RKO (cell line): ENCODE data around the gene MPZL1.

ENCODE experiments used
- DNase-seq: peaks from one replicate; pipeline ENCODE4 v3.0.0-alpha.2; 2016; ENCODE audit warnings: low spot score

The MPZL1 gene

DNA sequence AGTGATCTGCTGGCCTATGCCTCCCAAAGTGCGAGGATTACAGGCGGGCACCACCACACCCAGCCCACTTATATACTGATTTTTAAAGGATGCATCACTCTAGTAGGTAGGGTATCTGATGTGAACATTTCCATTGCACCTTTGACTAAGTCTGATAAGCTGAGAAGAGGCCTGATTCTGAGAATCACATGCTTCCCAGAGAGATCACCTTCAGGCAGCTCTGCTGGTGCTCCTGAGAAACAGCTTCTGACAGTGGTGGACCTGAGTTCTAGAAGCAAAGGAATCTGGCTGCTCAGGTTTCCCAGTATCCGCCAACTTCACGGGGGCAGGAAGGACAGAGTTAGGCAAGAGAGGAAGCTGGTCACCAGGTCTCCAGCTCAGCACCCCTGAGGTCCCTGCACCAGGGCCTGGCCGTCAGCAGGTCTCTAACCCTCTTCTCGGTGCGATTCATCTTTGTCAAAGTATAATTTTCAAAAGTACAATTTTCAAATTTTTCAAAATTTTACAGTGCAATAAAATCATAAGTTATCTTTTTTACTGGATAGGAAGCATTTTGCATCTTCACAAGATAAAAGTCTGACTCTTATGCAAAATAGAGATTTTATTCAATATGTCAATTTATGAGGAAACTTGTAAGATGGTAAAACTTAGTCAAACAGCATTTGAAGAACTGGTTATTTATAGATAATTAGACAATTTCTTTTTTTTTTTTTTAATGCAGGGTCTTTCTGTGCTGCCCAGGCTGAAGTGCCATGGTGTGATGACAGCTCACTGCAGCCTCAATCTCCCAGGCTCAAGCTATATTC lies 25.8 kb upstream of the MPZL1 start:
- no peak for DNase-seq

DNA sequence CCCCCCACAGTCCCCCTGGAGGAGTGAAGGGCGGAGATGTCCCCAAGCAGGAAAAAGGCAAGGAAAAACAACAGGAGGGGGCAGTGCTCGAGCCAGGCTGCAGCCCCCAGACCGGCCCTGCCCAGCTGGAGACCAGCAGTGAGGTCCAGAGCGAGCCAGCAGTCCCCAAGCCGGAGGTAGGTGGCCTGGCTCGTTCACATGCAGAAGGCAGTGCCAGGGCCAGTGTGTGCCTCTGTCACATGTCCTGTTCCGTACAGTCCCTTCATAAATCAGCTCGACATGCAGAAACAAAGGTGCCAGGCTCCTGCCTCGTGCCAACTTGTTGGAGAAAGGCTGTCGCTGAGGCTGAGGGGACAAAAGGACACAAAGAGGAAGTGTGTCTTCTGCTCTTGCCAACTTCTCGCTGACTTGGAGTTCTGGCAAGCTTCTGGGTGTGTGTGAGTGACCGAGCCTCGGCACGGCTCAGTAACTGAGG lies 24.1 kb upstream of the MPZL1 start:
- no peak for DNase-seq

DNA sequence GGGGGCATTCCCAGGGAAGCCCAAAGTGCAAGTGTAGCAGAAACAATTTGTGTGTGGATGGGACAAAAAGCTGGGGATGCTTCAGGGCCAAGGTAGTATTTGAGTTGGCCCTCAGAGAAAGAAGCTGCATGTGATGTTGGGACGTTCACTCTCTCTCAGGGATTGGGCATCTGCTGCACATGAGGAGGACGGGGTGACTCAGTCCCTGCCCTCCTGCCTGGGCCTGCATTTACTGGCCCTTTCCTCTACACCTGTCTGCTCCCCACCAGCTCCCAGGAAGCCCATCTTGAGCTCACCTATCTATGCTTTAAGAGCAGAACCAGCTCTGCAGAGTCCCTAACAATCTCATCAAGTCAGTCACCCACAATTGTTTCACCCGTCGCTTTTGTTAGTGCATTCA lies 23.5 kb upstream of the MPZL1 start:
- DNase-seq, result no peak

DNA sequence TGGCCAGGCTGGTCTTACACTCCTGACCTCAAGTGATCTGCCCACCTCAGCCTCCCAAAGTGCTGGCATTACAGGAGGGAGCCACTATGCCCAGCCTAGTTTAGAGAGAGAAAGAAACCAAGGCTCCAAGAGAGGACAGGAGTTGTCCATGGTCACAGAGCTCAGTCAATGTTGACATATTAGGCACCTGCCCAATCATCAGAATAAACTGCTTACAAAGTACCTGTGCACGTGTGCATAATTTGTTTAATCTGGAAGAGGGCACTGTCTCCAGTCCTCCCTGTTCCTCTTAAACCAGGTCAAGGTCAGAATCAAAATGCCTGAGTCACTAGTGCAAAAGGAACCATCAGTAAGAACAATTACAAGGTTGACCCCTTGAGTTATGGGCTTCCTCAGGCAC lies 20.3 kb upstream of the MPZL1 start:
- no peak for DNase-seq

DNA sequence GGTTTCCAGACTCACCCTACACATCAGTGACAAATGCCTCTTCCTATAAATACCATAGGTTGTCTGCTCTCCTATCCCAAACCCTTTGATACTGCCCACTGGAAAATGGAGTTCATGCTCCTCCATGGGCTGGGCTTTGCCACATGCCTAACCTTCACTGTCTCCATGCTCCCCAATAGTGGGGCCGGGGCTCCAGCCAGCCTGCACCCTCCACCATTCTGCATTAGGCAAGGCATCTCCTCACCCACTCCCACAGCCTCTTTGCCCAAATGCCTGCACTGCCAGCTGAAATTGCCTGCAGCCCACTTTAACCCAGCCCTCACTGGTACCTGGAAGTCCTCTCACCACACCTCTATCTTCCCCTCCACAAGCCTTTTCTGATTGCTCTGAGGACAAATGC lies 18.2 kb upstream of the MPZL1 start:
- DNase-seq, result no peak

DNA sequence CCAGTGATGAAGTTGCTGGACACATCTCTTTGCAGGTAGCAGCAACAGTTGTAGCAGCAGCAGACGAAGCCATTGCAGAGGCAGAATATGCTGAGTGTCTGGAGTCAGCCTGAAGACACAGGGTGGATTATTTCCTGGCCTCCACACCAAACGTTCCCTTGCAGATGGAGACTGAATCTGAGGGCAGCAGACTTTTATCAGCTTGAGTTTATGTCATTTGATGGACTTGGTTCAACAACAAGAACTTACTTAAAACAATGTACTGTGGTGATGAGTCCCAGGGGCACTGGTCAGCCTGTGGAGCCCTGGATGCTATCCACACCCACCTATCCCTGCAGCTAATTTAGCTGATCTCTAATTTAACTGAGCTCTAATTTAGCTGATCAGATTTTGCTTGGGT lies 17.1 kb upstream of the MPZL1 start:
- DNase-seq, result no peak

DNA sequence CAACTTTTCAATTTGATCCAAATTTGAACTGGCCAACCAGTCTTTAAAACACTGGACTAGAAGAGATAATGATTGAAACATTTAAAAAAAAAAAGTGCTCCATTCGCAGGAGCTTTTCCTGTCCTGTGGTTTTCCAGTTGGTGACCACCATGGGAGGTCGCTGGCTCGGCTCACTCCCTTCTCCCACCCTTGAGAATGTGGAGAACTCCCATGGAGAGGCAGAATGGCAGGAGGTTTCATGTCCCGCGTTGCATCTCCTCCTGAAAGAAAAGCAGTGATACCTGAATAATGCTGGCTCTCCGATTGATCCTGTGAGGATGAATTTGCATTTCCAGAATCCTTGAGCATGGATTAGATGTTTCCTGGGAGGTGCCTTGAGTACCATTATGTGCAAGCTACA lies 16.5 kb upstream of the MPZL1 start:
- no peak for DNase-seq

DNA sequence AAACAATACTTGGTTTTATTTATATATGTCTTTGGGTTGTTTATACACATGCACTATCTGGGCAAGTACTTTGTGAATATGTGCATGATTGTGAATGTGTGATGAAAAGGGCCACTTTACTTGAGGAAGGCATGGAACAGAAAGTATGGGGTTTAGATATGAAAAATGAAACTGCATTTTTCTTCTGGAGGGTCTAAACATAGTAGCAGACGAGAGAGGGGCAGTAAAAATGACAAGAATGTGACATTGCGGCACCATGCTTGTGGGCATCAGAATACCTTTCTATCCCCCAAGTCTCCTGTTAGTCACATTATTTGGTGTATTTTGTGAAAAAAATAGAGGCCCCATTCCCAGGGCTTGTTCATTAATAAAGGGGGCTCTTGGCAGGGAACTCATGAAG lies 15.4 kb upstream of the MPZL1 start:
- DNase-seq, result no peak

DNA sequence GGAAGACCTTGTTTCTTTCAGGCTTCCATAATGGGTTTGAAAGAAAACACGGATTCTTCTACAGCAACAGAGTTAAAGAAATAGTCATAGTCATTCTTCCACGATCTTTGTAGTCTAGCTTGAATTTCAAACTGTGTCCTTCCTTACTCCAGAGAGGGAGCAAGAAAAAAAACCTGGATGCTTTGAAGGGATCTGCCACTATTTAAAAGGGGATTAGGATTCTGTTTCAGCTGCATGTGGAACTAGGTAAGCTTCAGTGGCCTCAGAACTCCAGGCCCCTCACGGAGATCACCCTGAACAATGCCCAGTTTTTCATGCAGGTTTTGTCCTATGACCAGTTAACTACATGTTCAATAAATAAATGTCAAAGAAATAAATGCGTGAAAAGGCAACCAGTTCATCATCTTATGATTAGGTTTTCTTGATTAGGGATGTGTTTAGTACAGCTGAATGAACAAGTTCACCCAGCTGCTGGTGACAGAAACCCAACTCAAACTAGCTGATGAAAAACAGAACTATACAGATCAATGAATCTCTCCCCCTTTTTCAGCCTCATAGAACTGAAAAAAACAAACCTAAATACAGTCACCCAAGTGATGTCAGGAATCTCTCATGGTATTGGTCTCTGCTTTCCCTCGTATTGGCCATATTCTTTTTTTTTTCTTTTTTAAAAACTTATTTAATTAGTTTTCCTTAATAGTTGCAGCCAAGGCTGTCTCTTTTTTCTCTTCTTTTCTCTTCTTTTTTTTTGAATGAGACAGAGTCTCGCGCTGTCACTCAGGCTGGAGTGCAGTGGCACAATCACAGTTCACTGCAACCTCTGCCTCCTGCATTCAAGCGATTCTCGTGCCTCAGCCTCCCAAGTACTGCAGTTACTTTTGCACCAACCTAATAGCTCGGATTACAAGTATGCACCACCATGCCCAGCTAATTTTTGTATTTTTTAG lies 14.6 kb upstream of the MPZL1 start:
- DNase-seq, result no peak

DNA sequence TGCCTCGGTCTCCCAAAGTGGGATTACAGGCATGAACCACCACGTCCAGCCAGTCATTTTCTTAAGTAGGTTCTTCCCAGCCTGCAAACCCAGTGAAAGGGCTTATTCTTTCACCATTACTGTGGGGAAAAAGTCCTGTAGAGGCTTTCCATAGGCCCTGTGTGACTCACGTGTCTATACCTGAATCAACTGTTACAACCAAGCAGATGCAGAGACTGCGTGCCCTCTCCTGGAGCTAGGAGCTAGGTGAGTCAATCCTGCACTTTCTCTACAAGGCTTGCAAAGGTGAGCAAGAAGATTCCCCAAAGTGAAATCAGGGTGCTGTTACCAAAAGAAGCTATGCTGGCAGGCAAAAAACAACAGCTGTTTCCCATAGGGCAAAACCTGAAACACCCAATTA lies 13.8 kb upstream of the MPZL1 start:
- no peak for DNase-seq

DNA sequence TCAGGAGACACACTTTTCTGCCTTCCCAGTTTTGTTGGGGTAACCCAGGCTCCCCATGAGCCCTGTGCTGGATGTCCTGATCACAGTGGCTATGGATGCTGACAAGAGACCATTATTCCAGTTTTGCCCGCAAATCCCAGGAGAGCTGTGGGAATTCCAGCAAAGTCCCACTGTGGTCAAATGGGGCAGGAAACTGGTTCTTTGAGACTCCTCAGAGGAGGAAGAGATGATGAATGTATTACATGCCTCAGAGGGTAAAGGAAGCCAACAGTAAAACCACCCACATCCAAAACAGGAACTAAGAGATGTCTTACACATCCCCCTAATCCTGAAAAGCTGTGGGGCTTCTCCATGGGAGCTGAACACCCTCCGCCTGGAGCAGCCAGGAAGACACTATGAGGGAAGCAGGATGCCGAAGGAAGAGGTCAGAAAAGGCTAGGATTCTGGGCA lies 12.8 kb upstream of the MPZL1 start:
- DNase-seq, result no peak

DNA sequence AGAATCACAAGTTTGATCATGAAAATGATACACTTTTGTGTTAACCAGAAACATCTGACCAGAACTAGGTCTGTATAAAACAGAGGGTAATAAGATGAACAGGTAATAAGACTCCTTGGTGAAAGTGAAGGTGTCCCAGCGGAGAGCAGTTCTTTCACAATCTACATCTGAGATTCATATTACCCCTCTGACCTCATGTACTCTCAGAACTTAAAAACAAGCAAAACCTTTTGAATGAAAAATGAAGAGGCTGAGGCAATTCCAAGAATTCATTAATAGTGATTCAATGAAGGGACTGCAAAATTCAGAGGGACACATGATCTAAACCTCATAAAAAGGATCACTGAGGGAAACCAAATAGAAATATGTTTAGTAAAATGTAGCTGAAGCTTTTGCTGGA lies 10.9 kb upstream of the MPZL1 start:
- no peak for DNase-seq

DNA sequence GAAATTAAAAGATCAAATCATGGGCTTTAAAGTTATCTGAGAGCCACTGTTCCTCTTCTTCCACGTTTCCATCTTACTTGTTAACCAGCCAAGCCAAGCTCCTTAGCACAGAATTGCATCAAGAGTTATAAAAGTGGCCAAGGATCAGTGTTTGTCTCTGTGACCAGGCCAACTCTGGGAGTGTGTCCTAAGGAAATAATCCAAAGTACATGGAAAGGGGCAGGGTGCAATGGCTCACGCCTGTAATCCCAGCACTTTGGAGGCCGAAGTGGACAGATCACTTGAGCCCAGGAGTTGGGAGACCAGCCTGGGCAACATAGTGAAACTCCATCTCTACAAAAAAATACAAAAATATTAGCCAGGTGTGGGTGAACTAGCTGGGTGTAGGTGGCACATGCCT lies 10.0 kb upstream of the MPZL1 start:
- DNase-seq, result no peak

DNA sequence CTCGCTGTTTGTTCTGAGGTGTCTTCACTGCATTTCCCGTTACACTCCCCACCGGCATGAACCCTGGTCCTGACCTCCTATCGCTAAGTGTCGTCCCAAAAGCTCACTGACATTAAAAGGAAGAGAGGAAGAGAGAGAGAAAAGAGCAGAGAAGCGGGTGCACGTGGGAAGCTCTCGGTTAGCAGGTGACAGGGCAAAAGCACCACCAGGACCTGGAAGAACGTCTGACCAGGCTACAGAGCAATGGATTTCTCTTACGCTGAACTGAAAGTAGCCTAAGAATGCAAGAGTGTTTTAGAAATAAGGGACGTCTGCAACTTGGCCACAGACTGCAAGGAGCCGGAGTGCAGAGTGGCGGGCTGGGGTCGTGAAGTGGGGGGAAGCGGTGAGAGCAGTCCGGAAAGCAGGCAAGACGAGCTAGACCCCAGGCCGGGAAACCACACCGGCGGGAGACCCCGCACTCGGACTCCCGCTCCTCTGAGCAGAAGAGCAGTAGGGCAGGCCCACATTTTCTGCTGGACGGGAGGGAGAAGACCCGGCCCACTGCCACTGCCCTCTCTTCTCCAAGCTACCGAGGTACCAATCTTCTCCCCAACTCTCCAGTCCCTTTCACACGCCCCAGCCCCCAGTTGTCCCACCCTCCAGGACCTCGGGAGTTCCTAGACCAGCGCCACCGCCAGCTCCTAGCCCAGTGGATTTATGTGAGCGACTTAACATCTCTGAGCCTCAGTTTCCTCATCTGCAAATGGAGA lies 8.3 kb upstream of the MPZL1 start:
- DNase-seq, result no peak

DNA sequence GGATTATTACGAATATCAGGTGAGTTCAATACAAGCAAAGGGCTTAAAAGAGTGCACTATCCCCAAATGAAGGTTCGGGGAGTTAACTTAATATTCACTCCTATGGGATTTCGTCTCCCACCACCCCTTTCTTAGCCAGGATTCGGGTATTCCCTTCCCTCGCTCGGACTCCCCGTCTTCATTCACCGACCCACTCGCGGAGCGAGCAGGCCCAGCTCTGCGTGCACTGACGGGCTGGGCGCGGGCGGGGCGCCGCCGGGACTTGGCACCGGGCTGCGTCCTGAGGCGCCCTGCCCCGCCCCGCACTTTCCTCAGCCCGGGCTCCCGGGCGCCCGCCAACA lies 7.7 kb upstream of the MPZL1 start:
- peak; percentile 83 for DNase-seq

DNA sequence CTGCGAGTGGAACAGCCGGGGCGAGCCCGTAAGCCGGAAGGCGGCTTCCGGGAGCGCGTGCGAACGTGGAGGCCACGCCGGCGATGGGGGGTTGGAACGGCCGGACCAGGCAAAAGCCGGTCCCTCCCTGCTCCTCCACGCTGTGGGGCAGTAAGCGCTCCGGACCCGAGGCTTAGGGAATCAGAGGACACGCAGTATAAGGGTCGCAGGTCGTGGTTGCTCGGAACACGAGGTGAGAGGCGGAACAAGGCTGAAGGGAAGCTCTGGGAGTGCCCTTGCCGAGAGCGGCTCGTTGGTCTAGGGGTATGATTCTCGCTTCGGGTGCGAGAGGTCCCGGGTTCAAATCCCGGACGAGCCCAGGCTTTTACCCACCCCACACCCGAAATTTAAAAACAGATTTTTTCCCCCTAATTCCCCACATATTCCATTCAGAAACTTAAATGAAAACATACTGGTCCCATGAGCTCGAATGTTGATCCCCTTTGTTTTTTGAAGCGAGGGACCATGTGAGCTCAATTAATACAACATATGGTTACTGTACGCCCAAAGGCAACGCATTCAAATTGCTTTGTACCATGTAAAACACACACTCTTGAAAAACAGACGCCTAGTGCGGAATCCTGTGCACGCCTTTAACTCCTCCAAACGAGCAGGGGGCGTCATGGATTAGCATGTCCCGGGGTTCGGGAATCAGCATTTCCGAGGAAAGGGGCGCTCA lies 7.2 kb upstream of the MPZL1 start:
- peak; percentile 92 for DNase-seq

DNA sequence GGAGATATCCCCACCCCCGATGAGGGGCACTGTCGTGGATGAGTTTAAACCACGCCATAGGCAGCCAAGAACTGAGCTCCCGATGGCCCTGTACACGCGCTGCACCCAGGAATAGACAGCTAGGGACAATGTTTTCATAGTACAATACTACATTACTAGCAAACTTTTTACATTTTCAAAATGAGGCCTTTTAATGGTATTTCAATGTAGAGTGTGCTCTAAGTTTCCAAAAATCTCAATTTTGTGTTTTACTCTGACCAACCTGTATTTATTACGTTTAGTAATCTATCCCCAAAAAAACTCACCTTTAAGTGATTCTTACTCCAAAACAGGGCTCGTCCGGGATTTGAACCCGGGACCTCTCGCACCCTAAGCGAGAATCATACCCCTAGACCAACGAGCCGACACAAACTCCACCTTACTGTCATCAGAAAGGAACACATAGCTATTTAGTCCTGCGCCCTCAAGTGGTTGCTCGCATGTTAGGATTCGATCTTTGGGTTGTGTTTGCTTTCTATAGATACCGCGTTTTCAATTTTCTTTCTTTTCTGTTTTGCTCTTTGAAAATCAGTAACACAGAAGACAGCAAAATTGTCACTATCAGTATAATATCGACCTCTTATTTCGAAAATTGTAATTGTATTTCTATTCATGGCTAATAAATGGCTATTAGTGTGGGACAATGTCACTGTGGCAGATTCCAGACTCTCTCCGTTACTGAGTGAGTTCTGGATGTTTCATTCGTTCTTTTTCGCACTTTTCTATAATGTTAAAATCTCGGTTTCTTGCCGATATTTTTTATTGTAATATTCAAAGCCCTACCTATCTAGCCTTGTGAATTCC lies 6.4 kb upstream of the MPZL1 start:
- DNase-seq, result peak; percentile 85

DNA sequence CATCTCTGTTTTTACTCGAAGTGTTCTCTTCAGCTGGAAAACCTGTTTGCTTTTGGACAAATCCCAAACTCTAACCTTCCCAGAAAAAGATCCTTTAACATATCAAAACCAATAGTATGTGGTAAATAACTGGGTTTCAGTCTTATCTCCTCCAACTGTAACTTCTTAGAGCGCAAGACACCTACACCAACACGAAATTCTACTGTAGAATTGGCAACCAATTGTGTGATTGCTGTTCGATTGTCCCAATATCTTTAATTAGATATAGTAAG lies 5.8 kb upstream of the MPZL1 start:
- peak; percentile 32 for DNase-seq

DNA sequence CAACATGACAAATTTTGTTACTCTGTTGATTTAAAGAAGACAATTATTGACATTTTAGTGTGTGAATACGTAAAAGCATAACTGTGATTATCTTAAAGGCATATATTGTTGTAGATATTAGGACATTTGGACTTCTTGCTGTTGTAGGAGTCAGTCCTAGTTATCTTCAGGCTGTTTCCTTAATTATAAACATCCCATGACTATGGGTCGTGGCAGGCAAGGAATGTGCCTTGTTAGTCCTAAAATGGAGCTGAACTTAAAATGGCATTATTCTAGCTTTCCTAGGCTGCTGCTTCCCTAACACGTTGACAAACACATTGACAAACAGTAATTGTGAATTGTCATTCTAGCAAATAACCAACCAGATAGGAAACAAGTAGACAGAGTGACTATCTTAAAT lies 4.4 kb upstream of the MPZL1 start:
- DNase-seq, result no peak

DNA sequence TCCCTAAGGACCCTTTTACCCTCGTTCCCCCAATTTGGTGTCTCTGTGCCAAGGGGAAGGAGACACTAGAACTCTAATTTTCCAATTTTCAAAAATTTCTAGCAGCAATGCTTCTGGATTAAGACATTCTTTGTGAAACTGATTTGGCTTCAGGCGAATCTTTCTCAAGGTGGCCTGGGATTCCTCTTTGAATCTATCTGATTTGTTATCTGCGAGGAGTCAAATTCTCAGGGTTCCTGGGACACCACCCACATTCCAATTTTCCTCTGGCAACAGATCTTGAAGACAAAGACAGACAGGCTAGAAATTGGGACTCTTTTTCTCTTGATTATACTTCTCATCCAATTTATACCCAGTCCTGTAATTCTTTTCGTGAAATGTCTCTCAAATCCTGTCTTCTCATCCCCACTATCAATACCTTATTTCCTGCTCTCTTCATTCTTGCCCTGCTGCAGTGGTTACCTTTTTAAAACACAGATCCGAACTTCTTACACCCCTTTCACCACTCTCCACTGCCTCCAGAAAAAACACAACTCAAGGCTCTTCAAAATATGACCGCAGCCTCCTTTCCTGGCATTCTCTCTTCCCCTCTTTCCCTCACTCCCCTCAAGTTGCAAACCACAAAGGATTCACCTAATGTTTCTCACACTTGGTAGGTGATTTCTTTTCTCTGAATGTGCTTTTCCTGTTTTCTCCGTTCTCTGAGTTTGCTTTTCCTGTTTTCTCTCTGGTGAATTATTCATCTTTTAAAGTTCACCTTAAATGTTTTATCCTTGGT lies 2.7 kb upstream of the MPZL1 start:
- no peak for DNase-seq
